ENCODE measurements around the gene MYO15B. TPM values are rescaled to one million over a fixed set of nuclear protein-coding genes. Genes with fewer than 3 reads are reported as not detected.

MYO15B gene
- total RNA-seq, 4 donors from 2014 or later = 64.9 to 209 (median 120) TPM

GRCh38 chr17:75542728-75543336 is 44.8 kb upstream of the MYO15B start:
- no peaks in the 10 kb centered on the region for H3K27me3 ChIP-seq
- TF ChIP-seq CTCF (IDR thresholded peaks at IDR 0.05) (no peak), POLR2A (IDR thresholded peaks at IDR 0.05) (no peak)
- no peak overlapping the region for H3K4me3 ChIP-seq (replicated peaks in 1 of 3)
- no peaks in the 10 kb centered on the region for H3K9me3 ChIP-seq
- no peak overlapping the region for H3K27ac ChIP-seq
- intact Hi-C loops (cut with DNase I) = no loop called here
- H3K36me3 ChIP-seq = no peaks in the 10 kb centered on the region
- no peaks in the 10 kb centered on the region for H3K4me1 ChIP-seq
- 82 to 86% methylated on average over 13 to 15 of the region's 15 CpGs for WGBS, 2 donors
- no peak for DNase-seq

GRCh38 chr17:75544250-75544649 is 43.4 kb upstream of the MYO15B start:
- Histone ChIP-seq H3K36me3 (no peaks in the 10 kb centered on the region), H3K4me3 (replicated peaks in 1 of 3) (no peak overlapping the region), H3K9me3 (no peaks in the 10 kb centered on the region), H3K4me1 (peaks cover 4 to 6% of the 10 kb centered on the region in 2 donors), H3K27ac (no peak overlapping the region), H3K27me3 (no peaks in the 10 kb centered on the region)
- TF ChIP-seq CTCF (IDR thresholded peaks at IDR 0.05) (no peak), POLR2A (IDR thresholded peaks at IDR 0.05) (no peak)
- intact Hi-C loops (cut with DNase I) = no loop called here
- 83 to 84% methylated on average over 8 of the region's 8 CpGs for WGBS, 2 donors
- no peak for DNase-seq

GRCh38 chr17:75546181-75546580 is 41.4 kb upstream of the MYO15B start:
- 94% methylated on average over 13 of the region's 13 CpGs for WGBS, 2 donors
- no peak for TF ChIP-seq CTCF (IDR thresholded peaks at IDR 0.05)
- TF ChIP-seq POLR2A (IDR thresholded peaks at IDR 0.05) = no peak
- H3K27ac ChIP-seq = no peak overlapping the region

GRCh38 chr17:75547091-75547490 is 40.5 kb upstream of the MYO15B start:
- H3K27ac ChIP-seq = no peak overlapping the region
- H3K4me3 ChIP-seq (replicated peaks in 1 of 3) = no peak overlapping the region
- no peaks in the 10 kb centered on the region for H3K36me3 ChIP-seq
- DNase-seq = no peak
- no peaks in the 10 kb centered on the region for H3K27me3 ChIP-seq
- intact Hi-C loops (cut with DNase I) = no loop called here
- WGBS, 2 donors = 88 to 95% methylated on average over 7 to 9 of the region's 9 CpGs
- no peaks in the 10 kb centered on the region for H3K9me3 ChIP-seq
- TF ChIP-seq CTCF (IDR thresholded peaks at IDR 0.05) (no peak), POLR2A (IDR thresholded peaks at IDR 0.05) (no peak)
- peaks cover 15 to 17% of the 10 kb centered on the region in 2 donors for H3K4me1 ChIP-seq

More at GRCh38 chr17:75546181-75546580, 41.4 kb upstream of the MYO15B start:
- Histone ChIP-seq H3K9me3 (no peaks in the 10 kb centered on the region), H3K36me3 (no peaks in the 10 kb centered on the region), H3K27me3 (no peaks in the 10 kb centered on the region), H3K4me3 (replicated peaks in 1 of 3) (no peak overlapping the region), H3K4me1 (peaks cover 15 to 17% of the 10 kb centered on the region in 2 donors)
- DNase-seq = no peak
- intact Hi-C loops (cut with DNase I) = no loop called here

- no peaks in the 10 kb centered on the region for H3K27me3 ChIP-seq
- H3K27ac ChIP-seq = peak overlapping the region; percentile 95 to 99 (median 95)
- TF ChIP-seq POLR2A (IDR thresholded peaks at IDR 0.05) = no peak
- TF ChIP-seq CTCF (IDR thresholded peaks at IDR 0.05) = no peak
- no peaks in the 10 kb centered on the region for H3K9me3 ChIP-seq
- no peak for DNase-seq
- WGBS, 2 donors = 68 to 75% methylated on average over 5 of the region's 5 CpGs
- intact Hi-C loops (cut with DNase I) = no loop called here
- no peak overlapping the region for H3K4me3 ChIP-seq (replicated peaks in 1 of 3)
- no peaks in the 10 kb centered on the region for H3K36me3 ChIP-seq
- peaks cover 15 to 17% of the 10 kb centered on the region in 2 donors for H3K4me1 ChIP-seq
These were observed 38.8 kb upstream of the MYO15B start for GRCh38 chr17:75548813-75549212.
